ELF-1 (cell line): ENCODE data around the gene CHMP2A.
"Not testable (repeated sequence)": the region's sequence is repeated elsewhere in the genome, so short reads cannot be mapped to it uniquely, and the experiment has no call there.

Source experiments
- DNase-seq: peaks from one replicate; pipeline ENCODE4 v3.0.0-alpha.2; 2016; ENCODE audit warnings: low read depth, low spot score

CHMP2A gene

DNA sequence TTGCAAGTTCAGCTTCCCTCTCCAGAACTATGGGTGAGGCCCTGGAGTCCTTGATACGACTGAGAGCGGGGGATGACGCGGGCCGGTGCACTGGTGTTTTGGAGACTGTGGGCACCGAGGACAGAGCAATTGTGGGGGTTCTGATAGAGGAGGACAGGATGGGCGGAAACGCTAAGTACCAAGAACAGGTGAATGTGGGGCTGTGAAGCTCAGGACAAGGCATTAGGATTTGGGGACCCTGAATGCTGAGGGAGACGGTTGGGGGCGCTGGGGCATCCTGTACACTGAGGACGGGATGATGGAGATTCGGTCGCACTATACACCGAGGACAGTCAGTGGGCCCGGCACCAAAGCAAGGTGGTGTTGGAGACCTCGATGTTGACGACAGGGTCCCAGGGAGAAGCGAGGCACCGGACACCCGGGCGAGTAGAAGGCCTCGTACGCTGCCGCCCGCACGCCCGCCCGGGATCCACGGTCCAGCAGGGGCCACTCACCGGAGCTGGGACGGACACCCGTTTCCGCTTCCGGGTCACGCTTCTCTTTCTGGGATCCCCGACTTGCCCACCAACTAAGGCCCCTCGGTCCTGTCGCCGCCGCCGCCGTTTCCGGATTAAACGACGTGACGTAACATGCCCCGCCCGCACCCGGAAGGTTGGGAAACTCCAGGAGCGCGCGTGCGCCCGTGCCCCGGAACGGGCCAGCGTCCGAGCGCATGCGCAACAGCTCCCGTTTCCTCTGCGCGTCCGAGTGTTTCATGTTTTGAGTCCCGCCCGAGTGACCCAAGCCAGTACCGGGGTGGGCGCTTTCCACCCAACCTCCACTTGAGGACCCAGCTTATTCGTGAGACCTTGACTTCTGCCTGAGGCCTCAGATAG, at the start of gene CHMP2A:
Gene CHMP2A, minus strand, starts transcription at position 612 of the 875 bp plus-strand sequence. CDS start 893 bp downstream, outside the sequence.
- peak; percentile 98 for DNase-seq

DNA sequence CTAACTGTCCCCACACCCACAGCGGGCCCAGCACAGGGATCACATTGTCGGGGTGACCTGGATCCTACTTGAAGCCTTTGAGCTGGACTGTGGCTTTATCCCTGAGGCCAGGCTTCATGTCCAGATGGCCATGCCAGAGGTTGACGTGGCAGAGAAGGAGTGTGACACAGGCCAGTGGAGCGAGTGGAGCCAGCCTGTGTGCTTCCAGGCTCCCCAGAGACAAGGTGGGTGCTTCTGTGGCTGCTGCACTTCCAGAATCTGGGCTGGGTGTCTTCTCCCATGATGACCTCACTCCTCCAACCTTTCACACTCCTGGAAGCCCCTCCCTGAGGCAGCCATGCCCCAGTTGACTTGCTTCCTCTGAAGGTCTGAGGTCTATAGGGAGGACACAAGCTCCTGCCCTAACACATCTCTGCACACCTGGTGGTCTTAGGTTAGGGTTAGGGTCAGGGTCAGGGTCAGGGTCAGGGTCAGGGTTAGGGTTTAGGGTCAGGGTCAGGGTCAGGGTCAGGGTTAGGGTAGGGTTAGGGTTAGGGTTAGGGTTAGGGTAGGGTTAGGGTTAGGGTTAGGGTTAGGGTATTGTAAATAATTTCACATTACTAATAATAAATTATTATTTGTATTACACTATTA, 31.3 kb upstream of the CHMP2A start:
- no peak for DNase-seq

GRCh38 chr19:58585442-58586132, 30.7 kb upstream of the CHMP2A start:
- DNase-seq: no peak

DNA sequence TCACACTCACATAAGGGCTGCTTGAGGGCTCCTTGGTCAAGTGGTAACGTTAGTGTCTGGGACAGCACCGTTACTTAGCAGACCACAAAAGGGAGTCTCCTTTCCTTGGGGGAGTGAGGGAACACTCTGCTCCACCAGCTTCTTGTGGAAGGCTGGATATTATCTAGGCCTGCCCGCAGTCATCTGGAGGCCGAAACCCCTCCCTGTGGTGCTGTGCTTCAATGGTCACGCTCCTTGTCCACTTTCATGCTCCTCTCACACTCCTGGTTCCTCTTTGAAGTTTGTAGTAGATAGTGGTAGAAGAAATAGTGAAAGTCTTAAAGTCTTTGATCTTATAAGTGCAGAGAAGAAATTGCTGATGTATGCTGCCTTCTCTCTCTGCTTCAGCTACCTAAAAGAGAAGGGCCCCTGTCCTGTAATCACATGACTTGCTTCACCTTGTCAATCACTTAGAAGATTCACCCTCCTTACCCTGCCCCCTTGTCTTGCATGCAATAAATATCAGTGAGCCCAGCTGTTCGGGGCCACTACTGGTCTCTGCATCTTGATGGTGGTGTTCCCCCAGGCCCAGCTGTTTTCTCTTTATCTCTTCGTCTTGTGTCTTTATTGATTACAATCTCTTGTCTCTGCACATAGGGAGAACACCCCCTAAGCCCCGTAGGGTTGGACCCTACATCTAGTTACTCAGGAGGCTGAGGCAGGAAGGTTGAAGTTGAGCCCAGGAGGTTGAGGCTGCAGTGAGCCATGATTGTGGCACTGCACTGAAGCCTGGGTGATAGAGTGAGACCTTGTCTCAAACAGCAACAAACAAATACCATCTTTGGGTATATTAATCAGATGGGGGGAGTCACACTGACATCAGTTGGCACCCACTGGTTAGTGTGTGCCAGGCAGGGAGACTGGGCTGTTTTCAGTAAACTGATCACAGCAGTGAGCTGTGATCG, 29.9 kb upstream of the CHMP2A start:
- DNase-seq: no peak

DNA sequence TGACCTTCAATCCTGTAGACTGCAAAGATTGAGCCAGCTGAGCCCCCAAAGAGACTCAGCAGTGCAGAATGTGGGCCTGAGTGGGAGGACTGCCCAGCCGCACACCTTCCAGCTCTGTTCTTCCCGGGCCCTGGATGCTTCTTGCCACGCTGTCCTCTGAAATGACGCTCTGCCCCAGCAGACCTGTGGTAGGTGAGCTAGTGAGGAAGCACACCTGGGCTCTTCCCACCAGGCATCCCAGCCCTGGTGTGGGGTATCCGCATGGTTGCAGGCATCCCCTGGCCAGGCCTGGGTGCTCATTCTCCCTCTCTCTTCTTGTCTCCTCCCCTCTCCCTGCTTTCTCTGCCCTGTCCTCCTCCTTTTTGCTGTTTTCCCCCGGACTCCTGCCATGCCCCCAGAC, 28.1 kb upstream of the CHMP2A start:
- DNase-seq: no peak

DNA sequence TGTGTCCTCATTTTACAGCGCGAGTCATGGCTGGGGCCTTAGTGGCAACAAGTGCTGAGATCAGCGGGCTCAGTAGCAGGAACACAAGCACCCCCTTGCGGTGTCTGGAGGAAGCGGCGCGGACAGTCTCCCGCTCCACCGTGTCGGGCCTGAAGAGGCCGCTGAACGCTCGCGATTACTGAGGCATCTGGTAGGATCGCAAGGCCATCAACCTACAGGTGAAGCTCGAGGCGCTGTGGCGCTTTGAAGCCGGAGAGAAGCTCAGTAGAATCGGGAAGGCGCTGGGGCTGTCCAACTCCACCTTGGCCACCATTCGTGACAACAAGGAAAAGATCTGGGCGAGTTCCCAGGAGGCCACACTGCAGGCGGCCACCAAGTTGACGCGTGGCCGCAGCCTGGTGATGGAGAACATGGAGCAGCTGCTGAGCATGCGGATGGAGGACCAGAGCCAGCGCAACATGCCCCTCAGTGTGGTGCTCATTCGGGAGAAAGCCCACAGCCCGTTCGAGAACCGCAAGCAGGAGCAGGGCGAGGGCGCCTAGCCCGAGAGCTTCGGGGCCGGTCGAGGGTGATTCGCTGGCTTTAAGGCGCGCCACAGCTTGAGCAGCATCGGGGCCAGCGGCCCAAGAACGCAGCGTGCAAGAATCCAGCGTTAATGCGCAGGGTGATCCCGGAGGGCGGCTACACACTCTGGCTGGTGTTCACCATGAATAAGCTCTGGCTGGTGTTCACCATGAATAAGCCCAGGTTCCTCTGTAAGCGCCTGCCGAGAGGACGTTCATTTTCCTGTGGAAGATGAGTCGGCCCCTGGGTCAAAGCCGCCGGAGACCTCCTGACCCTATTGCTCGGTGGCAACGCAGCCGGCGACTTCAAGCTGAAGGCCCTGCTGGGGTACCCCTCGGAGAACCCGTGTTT, 26.6 kb upstream of the CHMP2A start:
- DNase-seq: peak; percentile 98

GRCh38 chr19:58579473-58580142, 24.7 kb upstream of the CHMP2A start:
- DNase-seq: no peak

- DNase-seq: no peak
Measured at GRCh38 chr19:58578012-58578925, 23.4 kb upstream of the CHMP2A start.

GRCh38 chr19:58577581-58577980, 22.7 kb upstream of the CHMP2A start:
- DNase-seq: not testable (repeated sequence)

DNA sequence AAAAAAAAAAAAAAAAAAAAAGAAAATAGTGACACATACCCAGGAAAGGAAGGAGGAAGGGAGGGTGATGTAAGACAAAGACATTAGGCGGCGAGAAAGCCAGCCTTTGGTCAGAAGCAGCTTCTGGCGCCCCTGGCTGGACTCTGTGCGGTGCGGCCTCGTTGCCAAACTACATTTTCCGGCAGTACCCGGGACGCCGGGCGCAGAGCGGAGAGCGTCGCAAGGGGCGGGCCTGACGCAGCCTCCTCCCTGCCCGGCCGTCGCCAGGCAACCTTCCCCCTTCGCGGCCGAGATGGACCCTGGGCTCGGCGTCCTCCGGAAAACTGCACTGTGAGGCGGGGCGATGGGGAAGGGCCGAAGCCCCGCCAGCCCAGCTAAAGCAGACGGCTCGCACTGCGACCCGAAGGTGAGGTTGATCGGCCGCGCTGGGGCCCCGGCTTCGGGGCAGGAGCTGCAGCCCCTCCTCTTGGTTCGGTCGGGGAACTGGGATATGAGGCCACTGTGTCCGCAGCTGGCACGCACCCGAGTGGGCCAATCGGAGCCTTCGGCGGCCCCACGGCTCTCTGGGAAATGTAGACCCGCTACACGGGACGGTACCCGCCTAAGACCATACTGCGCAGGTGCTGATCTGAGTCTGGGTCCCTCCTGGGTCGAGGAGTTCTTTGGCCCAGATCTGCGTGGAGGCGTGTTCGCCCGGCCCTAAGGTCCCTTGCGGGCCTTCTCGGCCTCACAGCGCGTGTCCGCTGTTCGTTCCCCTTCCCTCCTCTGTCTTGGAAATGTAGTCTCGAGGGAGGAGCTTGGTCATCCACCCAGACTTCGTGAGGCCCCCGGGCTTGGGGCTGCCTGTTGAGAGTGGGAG, 20.5 kb upstream of the CHMP2A start:
- peak; percentile 97 for DNase-seq

DNA sequence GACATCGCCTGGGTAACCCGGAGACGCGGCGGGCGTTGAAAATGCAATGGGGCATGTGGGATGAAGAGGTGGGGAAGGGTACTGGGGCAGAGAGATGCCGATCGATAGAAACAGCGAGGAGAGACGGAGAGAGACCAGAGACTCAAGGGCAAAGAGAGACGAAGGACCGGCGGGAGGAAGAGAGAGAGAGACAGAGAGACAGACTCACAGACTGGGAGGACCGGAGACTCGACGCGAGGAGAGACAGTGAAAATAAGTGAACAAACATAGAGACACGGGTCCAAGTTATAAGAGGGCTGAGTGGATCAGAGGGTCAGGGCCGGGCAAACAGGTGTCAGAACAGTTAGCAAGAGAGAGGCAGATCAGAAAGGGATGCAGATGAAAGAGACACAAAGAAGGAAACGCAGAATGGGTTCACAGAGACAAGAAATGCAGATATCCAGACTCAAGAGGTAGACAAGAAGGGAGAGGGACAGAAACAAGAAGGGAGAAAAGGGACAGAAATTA, 18.8 kb upstream of the CHMP2A start:
- DNase-seq: no peak

DNA sequence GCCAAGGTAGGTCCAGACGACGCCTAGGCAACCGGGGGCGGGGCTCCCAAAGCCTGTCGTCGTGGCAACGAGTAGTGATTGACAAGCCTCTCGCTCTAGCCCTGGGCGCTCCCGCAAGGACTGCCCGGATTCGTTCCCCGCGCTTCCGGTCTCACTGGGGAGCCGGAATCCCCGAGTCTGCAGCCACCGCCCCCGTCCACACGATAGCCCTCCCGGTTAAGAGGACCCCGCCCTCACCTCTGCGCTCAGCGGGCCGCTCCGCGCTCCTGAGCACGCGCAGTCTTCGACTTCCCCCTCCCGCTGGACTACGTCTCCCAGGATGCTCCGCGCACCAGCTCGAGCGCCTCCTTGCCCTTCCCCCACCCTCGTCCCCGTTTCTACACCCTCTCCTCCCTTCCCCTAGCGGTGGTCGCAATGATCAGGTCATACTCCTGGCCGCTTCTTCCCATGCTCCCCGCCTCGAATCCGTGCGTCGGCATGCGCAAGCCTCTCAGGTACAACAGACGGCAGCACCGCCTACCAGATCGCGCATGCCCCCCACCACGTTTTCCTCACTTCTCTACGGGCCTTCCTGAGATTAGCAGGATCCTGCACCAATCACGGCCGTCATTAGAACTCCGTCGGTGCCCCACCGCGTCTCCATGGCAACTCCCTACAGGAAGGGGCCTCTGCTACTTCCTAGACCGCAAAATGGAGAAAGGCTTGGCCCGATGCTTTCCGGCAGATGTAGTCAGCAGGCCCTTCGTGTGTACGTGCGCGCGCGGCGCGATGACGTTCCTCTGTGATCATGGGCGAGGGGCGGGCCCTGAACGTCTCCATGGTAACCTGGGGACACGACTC, 18.1 kb upstream of the CHMP2A start, which contains the start of gene MZF1:
Gene MZF1, minus strand, starts transcription at position 518 of the 840 bp plus-strand sequence. CDS start 1,946 bp downstream, outside the sequence.
- DNase-seq: peak; percentile 100

DNA sequence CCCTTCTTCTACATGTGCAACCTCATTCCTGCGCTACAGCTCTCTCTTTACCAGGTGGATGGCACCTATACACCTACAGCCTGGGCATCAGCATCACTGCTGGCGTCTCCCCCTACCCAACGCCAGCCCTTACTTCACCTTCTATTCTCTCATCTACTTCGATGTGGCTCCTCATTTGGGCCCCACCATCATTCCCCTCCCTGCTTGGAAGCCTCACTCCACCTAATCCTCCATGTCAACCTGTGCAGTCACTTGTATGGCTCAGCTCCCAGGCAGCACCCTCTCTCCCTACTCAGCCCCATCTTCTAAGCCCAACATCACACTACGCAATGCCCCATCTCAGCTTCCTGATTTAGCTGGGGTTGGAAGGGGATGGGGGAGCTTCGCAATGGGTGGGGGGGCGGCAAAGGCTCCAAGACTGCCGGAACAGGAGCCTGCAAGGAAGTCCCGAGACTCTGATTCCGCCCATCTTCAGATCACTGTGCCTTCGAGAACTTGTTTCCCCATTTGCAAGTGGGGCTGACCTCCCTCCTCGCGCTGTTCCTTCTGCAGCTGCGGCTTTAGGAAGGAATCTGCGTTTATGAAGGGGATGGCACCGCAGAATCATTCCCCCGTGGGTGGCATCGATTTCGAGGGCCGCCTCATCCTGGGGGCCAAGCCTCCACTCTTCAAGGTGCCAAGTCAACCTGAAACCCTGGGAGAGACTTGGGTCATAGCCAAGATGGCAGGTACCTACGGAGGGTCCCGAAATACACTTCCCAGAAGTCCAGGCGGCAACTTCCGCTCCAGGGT, 17.3 kb upstream of the CHMP2A start:
- no peak for DNase-seq

DNA sequence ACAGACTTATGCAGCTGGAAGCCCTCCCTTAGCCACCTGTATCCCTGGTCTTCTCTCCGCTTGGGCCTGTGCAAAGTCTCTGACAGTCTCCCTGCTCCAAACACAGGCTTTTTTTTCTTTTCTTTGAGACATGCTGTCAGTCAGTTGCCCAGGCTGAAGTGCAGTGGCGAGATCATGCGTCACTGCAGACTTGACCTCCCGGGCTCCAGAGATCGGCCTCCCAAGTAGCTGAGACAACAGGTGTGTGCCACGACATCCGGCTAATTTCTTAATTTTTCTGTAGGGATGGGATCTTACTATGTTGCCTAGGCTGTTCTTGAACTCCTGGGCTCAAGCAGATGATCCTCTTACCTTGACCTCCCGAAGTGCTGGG, 16.7 kb upstream of the CHMP2A start:
- DNase-seq: no peak

DNA sequence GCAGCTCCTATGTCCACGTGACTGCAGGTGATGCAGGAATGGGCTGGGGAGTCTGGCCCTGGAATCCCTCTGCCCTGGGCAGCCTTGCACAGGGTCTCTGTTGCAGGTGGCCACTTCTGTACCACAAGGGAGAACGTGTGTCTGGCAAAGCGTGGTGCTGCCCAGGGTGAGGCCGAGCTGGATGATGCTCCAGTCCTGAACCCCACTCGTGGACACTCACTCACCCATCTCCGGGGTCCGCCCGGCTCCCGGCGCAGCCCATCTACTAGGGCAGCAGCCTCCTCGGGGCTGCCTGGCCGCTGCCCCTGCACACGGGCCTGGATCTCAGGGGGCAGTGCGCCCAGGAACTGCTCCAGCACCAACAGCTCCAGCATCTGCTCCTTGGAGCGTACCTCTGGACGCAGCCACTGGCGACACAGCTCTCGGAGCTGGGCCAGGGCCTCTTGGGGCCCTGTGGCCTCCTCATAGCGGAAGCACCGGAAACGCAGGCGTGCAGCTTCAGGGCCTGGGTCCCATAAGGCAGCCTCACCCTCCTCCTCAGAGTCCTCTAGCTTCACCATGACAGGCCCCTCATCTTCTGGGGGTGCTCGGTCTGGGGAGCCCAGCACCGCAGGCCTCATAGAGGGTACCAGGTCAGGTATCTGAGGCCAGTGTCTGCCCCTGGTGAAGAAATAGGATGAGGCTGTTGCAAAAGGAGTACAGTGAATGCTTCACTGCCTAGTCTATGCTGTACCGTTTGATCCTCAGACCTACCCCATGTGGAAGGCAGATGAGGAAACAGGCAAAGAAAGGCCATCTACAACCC, 16.1 kb upstream of the CHMP2A start:
- no peak for DNase-seq
